HUES64 (cell line): ENCODE results near the gene CAMK2N1.
"Not testable (repeated sequence)": the region's sequence is repeated elsewhere in the genome, so short reads cannot be mapped to it uniquely, and the experiment has no call there.

Experiments
- H3K27ac ChIP-seq: 2 replicates; pipeline ENCODE4 v1.7.0; 2013; ENCODE audit warnings: low read depth, low read length, inconsistent platforms
- H3K27me3 ChIP-seq: 2 replicates; pipeline ENCODE4 v1.6.1; 2013; ENCODE audit warnings: mild to moderate bottlenecking, low read length; ENCODE audit not compliant: insufficient read depth
- H3K36me3 ChIP-seq: 2 replicates; pipeline ENCODE4 v1.6.1; 2013; ENCODE audit warnings: mild to moderate bottlenecking, low read length; ENCODE audit not compliant: insufficient read depth
- H3K4me1 ChIP-seq: 2 replicates; pipeline ENCODE4 v1.6.1; 2013; ENCODE audit warnings: mild to moderate bottlenecking, low read length, moderate library complexity; ENCODE audit not compliant: insufficient read depth
- H3K4me3 ChIP-seq: 2 replicates; pipeline ENCODE4 v1.5.1; 2013; ENCODE audit warnings: mild to moderate bottlenecking, low read length, moderate library complexity
- H3K9ac ChIP-seq: 2 replicates; pipeline ENCODE4 v1.6.1; 2013; ENCODE audit warnings: mild to moderate bottlenecking, low read depth, low read length
- H3K9me3 ChIP-seq: 2 replicates; pipeline ENCODE4 v1.6.1; 2013; ENCODE audit warnings: low read depth, low read length; ENCODE audit not compliant: insufficient read depth
- WGBS: fragments of 150-250, 120-280 bp; methylation state at CpG from one replicate; pipeline ENCODE4 v1.1.7; 2013; ENCODE audit warnings: missing lambda C conversion rate; 5-methylcytosine and 5-hydroxymethylcytosine counted together

Gene CAMK2N1

DNA sequence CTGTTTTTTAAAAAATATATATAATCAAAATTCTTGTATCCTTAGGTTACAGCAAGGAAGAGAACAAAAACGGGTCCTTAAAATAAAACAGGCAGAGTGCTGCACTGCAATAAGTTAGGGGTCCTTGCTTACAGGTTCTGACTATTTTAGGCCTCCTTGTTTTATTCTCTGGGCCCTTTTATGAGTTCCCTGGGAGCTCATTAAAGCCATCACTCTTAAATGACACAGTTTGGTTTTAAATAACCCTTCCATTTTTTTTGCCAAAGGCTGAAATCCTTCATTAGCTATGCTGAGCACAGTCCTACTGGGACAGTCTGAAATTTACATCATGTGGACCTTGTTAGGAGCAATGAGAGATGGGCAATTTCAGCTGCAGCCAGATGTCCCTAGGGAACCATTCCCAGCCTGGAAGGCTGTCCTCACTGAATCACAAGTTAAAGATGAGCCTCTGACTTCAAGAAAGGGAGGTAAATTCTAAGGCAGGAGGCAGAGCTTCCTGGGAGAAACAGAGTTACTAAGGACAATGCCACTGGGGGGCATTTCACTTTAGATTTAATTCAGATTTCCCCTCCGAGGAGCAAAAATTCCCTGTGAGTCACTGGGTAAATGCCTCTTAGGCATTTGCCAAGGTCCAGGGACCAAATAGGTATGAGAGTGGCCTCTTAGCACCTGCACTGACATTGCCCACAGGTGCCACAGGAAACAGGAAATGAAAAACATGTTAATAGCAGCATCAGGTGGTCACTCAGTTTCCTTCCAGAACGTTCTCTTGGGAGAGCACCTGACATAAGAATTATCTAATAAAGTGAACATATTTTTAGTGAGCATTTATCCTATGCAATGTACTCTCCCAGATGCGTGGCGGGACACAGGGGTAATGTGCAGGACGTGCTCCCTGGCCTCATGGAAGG, 25.8 kb upstream of the CAMK2N1 start:
- Histone ChIP-seq H3K27me3 (peaks cover 39% of the 10 kb centered on the region), H3K9me3 (no peaks in the 10 kb centered on the region), H3K4me1 (no peaks in the 10 kb centered on the region), H3K27ac (no peak overlapping the region), H3K4me3 (no peak overlapping the region), H3K36me3 (no peaks in the 10 kb centered on the region), H3K9ac (no peak overlapping the region)
- 50% methylated on average over 3 of the region's 6 CpGs for WGBS

DNA sequence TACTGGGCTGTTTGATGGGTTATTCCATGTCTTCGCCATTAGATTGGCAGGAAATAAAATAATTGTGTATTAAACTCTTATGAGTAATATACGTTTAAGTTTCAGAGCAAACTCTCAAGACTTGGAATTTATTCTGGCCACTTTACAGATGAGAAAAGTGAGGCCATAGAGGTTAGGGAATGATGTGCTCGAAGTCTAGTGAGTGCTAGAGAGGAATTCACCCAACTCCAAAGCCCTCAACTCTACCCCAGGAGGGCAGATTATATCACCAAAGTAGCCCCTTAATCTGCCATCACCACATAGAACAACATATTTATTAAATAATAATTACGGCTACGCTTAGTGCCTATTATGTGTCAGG, 22.4 kb upstream of the CAMK2N1 start:
- Histone ChIP-seq H3K9ac (no peak overlapping the region), H3K27ac (no peak overlapping the region)
- 66% methylated on average over 3 of the region's 5 CpGs for WGBS

DNA sequence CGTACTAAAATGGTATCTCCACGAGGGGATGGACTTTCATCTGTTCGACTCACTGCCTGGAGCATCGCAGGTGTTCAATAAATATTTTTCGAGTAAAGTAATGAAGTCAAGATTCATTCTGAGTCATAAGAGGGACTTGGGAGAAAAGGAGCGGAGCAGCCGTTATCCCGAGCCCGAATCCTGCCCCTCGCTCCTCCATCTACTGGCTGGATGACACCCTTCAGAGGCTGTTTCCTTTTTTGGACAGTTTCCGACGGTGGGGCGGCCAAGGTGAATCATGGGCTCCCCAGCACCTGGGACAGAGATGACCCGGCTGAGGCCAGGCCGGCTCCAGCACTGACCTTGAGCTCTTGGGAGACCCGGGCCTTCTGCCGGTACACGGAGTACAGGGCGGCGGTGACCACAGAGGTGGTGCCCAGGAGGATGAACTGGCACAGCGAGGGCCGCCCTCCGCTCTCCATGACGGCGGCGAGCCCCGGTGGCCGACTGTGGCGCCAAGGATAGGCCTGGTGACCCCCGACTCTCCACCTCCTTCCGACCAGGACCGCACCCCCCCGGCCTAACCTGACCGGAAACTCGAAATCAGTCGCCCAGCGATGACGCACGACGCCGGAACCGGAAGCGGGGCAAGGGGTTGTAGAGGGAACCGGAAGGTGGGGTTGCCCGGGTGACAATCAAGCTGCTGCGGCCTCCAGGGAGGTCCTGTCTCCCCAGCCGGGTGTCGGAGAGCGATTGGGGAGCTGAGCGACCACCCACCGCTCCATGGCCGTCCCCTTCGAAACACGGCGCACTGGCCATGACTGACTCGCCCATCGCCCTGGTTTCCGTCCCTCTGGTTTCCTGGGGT, 21.8 kb upstream of the CAMK2N1 start, which contains the start of gene MUL1:
TSS of gene MUL1 (minus strand) at position 588 of the 847 bp plus-strand sequence. CDS start at position 461, 127 bp downstream.
- Histone ChIP-seq H3K27ac (peak within 1 kb of the TSS; percentile 65; the same call in 1 of the 2 replicates), H3K4me3 (peak within 1 kb of the TSS; percentile 93), H3K36me3 (peaks cover 13% of the 10 kb centered on the region), H3K9me3 (no peaks in the 10 kb centered on the region), H3K4me1 (no peaks in the 10 kb centered on the region), H3K9ac (peak within 1 kb of the TSS; percentile 81), H3K27me3 (peaks cover 31% of the 10 kb centered on the region)
- 1% methylated on average over 58 of the region's 58 CpGs for WGBS

More for the DNA sequence above, 22.4 kb upstream of the CAMK2N1 start:
- H3K4me3 ChIP-seq: peak overlapping the region; percentile 93
- peaks cover 37% of the 10 kb centered on the region for H3K27me3 ChIP-seq
- H3K36me3 ChIP-seq: peaks cover 7% of the 10 kb centered on the region
- H3K9me3 ChIP-seq: no peaks in the 10 kb centered on the region
- H3K4me1 ChIP-seq: no peaks in the 10 kb centered on the region

GRCh38 chr1:20507248-20507563, 21.2 kb upstream of the CAMK2N1 start:
- Histone ChIP-seq H3K36me3 (peaks cover 19% of the 10 kb centered on the region), H3K9ac (peak overlapping the region; percentile 81), H3K27me3 (peaks cover 27% of the 10 kb centered on the region), H3K9me3 (no peaks in the 10 kb centered on the region), H3K27ac (no peak overlapping the region), H3K4me1 (no peaks in the 10 kb centered on the region), H3K4me3 (peak overlapping the region; percentile 93)
- 64% methylated on average over 5 of the region's 5 CpGs for WGBS

GRCh38 chr1:20505488-20505887, 19.5 kb upstream of the CAMK2N1 start:
- no peak overlapping the region for H3K27ac ChIP-seq
- peaks cover 9% of the 10 kb centered on the region; the same call in 1 of the 2 replicates for H3K27me3 ChIP-seq
- peaks cover 36% of the 10 kb centered on the region for H3K36me3 ChIP-seq
- no peak overlapping the region for H3K4me3 ChIP-seq
- no peaks in the 10 kb centered on the region for H3K4me1 ChIP-seq
- H3K9ac ChIP-seq: no peak overlapping the region
- 76% methylated on average over 1 of the region's 1 CpG for WGBS
- no peaks in the 10 kb centered on the region for H3K9me3 ChIP-seq

- Histone ChIP-seq H3K27ac (no peak overlapping the region), H3K36me3 (peaks cover 58% of the 10 kb centered on the region), H3K9ac (no peak overlapping the region), H3K9me3 (no peaks in the 10 kb centered on the region), H3K4me1 (no peaks in the 10 kb centered on the region), H3K27me3 (no peaks in the 10 kb centered on the region), H3K4me3 (no peak overlapping the region)
- 94% methylated on average over 17 of the region's 17 CpGs for WGBS
These were observed 14.7 kb upstream of the CAMK2N1 start for GRCh38 chr1:20500716-20501115.

GRCh38 chr1:20499718-20500117, 13.7 kb upstream of the CAMK2N1 start:
- no peak overlapping the region for H3K9ac ChIP-seq
- peaks cover 54% of the 10 kb centered on the region for H3K36me3 ChIP-seq
- H3K27me3 ChIP-seq: no peaks in the 10 kb centered on the region
- H3K27ac ChIP-seq: no peak overlapping the region
- 94% methylated on average over 14 of the region's 14 CpGs for WGBS
- no peaks in the 10 kb centered on the region for H3K4me1 ChIP-seq
- no peak overlapping the region for H3K4me3 ChIP-seq
- no peaks in the 10 kb centered on the region for H3K9me3 ChIP-seq

DNA sequence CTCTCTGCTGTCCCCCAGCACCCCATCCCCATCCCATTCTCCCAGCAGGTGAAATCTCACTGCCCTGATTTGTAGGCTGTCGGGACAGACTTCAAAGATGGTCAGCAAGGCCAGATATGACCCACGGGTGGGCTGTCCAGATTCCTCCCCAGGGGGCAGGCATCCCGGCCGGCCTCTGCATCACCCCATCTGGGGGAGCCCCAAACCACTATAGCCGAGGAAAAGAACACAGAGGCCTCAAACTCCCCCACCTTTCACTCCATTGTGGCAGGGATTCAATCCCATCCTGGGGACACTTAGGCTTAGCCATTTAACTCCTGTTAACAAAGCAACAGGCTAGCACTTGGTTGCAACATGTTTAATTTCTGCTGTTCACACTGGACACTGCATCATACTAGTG, 13.1 kb upstream of the CAMK2N1 start:
- WGBS: 93% methylated on average over 5 of the region's 5 CpGs
- Histone ChIP-seq H3K9ac (no peak overlapping the region), H3K4me3 (no peak overlapping the region), H3K36me3 (peaks cover 50% of the 10 kb centered on the region), H3K4me1 (peaks cover 4% of the 10 kb centered on the region; the same call in 1 of the 2 replicates), H3K9me3 (no peaks in the 10 kb centered on the region), H3K27me3 (no peaks in the 10 kb centered on the region), H3K27ac (no peak overlapping the region)

DNA sequence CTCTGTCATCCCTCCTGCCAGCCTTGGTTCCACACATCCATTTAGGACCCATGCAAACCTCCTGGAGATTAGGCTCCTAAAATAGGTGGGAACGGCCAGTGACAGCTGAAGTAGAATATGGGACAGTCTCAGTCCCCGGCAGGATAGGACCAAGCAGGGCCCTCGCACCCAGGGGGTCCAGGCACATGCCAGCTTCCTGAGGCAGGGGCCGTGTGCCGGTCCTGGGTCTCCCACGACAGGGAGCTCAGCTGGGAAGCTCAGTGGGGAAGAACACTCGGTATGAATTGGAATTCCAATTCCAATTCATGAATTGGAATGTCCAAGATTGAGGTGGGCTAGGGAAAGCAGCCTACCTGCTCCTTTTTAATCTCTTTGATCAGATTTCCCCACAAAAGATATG, 12.1 kb upstream of the CAMK2N1 start:
- no peaks in the 10 kb centered on the region for H3K9me3 ChIP-seq
- H3K36me3 ChIP-seq: peaks cover 48% of the 10 kb centered on the region
- H3K27ac ChIP-seq: no peak overlapping the region
- peaks cover 4% of the 10 kb centered on the region; the same call in 1 of the 2 replicates for H3K4me1 ChIP-seq
- WGBS: 91% methylated on average over 7 of the region's 7 CpGs
- no peaks in the 10 kb centered on the region for H3K27me3 ChIP-seq
- no peak overlapping the region for H3K4me3 ChIP-seq
- H3K9ac ChIP-seq: no peak overlapping the region

DNA sequence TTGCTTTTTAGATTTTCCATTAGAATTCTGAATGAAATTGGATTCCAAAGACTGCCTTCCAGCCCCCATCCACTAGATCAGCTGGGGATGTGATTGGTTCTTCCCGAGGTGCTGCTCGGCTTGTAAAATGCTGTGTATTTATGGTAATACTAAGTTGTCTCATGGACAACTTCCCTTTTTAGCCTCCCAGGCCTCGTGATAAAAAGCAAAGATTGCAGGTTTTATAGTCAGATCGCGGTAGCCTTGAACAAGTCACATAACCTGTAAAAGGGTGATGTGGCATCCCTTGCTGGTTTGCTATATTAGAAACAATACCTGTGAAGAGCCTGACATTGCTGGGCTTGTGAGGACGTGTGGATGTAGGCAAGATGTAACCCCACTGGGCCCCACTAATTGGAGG, 11.5 kb upstream of the CAMK2N1 start:
- no peak overlapping the region for H3K9ac ChIP-seq
- H3K9me3 ChIP-seq: no peaks in the 10 kb centered on the region
- H3K4me1 ChIP-seq: peaks cover 4% of the 10 kb centered on the region; the same call in 1 of the 2 replicates
- H3K4me3 ChIP-seq: no peak overlapping the region
- no peak overlapping the region for H3K27ac ChIP-seq
- WGBS: 92% methylated on average over 6 of the region's 6 CpGs
- H3K27me3 ChIP-seq: no peaks in the 10 kb centered on the region
- peaks cover 42% of the 10 kb centered on the region for H3K36me3 ChIP-seq

- 89% methylated on average over 12 of the region's 12 CpGs for WGBS
- not testable (repeated sequence) for H3K4me3 ChIP-seq, H3K27ac ChIP-seq, H3K9me3 ChIP-seq, H3K4me1 ChIP-seq, H3K27me3 ChIP-seq, H3K9ac ChIP-seq
- H3K36me3 ChIP-seq: peaks cover 36% of the 10 kb centered on the region
These were observed 10.8 kb upstream of the CAMK2N1 start for GRCh38 chr1:20496725-20497383.
